Measurements from ENCODE around the gene DHRS2. TPM values are rescaled to one million over a fixed set of nuclear protein-coding genes. Genes with fewer than 3 reads are reported as not detected.

The DHRS2 gene
- polyA plus RNA-seq, 4 donors = 2.0 to 121 (median 57.1) TPM

DNA sequence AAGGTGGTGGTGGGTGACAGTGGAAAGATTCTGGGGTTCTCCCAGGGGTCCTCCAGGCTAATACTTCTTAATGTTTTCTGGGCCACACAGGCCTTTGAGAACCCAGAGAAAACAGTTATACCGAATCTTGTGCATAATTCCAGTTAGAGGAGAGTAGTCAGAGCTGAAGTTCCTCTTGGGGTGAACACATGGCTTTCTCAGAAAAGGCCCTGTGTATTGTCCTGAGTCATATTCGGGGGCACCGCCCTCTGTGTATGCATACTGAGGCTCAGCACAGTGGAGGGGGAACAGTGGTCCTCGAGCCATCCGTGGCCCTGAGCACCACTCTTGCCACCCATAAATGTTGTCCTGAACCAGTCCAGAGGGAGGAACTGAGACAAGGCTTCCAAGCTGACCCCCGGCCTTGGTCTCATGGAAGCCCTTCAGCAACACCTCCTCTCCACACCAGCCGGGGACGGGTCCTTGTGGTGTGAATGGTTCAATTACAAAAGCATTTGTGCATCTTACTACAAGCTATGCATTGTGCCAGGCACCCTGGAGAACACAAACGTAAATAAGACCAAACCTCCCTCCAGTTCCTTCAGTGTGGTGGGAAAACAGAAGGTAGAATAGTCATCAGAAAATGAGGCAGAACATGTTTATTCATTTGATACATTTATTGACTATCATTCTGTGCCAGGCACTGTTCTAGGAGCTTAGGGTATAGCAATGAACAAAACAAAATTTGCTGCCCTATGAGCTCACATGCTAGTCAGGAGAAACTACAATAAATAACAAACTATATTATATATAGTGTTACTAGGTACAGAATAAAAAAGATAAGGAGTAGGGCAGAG lies 9.9 kb downstream of the DHRS2 start:
- no peak for DNase-seq (ENCODE audit: low read depth in 4 of 4, low spot score in 3 of 4)

DNA sequence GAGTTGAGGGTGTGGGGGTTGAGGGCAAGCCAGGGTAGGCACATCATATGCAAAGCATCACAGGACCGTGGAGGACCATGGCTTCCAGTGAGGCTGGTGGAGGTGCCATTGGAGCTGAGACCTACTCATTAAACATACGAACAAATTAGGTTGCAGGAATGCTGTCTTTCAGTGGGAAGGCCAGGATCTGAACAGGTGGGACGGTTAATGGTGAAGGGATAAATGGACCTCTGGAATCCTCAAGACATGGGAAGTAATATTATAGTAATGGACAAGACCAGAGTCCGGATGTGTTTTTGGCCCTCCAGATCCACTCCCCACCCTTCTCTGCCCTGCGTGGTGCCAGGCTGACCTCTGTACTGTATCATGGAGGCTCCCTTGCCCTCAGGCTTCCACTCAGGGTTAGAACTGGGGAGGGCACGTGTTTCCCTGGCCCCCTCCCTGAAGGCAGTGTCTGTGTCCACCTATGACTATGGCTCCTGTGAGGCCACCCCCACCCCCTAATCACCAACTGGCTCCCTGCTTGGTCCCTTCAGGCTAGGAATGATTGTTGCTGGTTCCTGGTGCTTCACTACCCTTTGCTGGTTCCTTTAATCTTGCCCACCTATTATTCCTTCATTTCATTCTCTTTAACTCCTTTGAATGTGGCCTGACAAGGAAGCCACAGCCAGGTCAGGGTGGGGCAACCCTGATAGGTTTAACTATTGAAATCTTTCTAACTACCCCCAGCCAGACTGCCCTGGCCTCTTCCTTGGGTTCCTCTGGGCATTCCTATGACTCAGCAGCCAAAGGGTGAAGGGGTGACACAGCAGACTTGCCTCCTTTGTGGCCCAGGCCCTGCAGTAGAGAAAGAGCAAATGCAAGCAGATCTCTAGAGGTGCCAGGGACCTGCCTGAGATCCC lies 10.7 kb downstream of the DHRS2 start:
- DNase-seq (ENCODE audit: low read depth in 4 of 4, low spot score in 3 of 4) = no peak

DNA sequence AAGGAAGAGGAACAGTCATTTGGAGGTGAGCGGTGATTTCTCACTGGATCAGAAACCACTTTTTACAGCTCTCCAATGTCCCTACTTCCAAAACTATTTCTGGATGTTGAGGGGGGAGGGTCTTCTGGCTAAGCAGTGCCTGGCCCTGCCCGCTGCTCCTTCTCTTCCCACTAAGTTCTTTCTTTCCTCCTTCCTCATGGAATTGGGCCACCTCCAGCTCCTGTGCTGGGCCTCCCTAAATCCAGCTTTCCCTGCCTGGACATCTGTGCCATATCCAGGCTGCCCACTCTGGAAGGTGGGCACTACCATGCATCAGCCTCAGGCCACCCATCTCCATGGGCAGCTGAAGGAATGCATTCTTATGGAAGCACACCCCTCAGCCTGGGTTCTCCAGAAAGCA lies 11.5 kb downstream of the DHRS2 start:
- DNase-seq (ENCODE audit: low read depth in 4 of 4, low spot score in 3 of 4) = no peak

DNA sequence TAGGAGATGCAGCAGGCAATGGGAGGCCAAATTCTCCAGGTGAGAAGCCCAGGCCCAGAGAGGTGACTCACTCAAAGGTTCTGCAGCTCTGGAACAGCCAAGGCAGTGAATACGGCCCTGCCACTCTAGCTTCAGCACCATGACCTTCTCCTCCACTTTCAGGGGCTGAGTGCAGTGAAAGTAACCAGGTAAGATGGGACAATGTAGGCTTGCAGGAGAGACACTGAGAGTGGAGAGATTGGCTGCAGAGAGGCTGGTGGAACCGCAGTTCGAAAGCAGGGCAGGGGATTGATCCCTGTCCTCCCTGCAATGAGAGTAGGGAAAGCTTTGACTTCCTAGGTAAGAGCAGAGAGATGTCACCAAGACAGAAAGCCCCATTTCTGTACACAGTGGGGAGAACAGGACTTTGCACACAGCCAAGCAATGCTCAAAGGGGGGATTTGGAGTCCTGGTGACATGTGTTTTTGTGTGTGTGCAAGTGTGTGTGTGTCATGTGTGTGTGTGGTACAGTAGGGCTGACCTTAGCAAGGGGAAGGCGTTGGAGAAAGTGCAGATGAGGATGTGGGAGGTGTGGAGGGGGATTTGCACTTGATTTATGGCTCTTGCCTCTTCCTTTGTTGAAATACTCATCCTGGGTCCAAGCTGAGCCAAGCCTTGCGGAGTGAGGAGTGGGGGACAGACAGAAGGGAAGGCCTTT lies 12.7 kb downstream of the DHRS2 start:
- DNase-seq (ENCODE audit: low read depth in 4 of 4, low spot score in 3 of 4) = no peak

DNA sequence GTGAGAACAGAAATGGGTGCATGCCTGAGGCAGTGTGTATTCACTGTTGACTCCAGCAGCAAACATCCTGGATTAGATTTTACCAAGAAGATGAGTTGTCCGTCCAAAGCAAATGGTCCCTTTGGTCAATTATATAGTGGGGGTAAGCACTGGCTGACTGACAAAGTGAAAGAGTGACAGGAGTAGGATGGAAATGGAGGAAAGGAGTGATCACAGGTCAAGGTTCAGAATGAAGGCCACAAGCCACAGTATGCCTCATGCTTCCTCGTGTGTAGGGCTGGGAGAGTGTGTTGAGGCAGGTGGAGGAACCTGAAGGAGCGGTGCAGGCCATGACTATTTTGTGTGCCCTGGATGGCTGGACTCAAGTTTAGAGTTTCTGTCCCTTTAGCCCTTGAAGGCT lies 14.3 kb downstream of the DHRS2 start:
- DNase-seq (ENCODE audit: low read depth in 4 of 4, low spot score in 3 of 4) = no peak

DNA sequence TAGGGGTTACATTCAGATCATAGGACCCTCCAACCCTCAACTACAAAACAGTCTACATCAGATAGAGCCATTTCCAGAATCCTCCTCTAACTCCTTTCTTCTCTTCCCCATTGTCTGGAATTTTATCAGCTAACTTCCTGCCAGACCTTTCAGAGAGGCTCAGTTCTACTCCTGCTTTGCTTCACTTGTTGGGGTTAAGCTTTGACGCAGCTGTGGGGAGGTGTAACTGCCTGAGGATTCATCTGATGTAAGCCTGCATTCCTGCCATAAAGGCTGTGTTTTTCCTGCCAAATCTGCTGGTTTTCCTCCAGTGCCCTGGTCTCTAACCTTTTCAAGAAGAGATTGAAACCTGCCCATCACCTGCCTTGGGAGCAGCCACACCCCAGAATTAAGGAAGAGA lies 16.9 kb downstream of the DHRS2 start:
- DNase-seq (ENCODE audit: low read depth in 4 of 4, low spot score in 3 of 4) = no peak

DNA sequence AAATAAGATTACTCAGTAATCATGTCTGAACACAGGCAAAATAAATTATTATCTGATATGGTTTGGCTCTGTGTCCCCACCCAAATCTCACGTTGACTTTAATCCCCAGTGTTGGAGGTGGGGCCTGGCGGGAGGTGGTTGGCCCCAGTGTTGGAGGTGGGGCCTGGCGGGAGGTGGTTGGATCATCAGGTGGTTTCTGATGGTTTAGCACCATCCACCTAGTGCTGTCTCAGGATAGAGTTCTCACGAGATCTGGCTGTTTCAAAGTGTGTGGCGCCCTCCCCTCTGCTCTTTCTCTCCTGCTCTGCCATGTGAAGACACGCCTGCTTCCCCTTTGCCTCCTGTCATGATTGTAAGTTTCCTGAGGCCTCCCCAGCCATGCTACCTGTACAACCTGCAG lies 18.1 kb downstream of the DHRS2 start:
- DNase-seq (ENCODE audit: low read depth in 4 of 4, low spot score in 3 of 4) = no peak

DNA sequence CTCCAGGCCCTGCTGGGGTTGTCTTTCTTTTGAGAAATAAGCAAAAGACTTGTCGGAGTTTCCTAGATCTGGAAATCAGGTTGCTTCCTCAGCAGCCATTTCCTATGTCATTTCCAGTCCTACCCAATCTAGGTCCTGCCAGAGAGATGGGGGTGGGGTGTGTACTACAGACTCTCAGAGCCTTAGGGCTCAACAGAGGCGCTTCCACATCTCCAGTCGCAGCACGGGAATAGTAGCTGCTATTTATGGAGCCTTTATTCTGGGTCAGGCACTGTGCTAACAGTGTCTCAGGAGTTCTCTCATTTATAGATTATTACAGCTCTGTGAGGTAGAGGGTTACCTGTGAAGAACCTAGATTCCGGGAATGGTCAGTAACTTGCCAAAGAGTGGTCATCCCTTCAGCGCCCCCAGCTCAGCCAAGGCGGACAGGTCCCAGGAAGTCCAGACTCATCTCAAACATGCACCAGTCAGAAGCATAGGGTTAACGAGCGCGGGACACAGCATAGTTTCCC lies 21.9 kb downstream of the DHRS2 start:
- no peak for DNase-seq (ENCODE audit: low read depth in 4 of 4, low spot score in 3 of 4)

DNA sequence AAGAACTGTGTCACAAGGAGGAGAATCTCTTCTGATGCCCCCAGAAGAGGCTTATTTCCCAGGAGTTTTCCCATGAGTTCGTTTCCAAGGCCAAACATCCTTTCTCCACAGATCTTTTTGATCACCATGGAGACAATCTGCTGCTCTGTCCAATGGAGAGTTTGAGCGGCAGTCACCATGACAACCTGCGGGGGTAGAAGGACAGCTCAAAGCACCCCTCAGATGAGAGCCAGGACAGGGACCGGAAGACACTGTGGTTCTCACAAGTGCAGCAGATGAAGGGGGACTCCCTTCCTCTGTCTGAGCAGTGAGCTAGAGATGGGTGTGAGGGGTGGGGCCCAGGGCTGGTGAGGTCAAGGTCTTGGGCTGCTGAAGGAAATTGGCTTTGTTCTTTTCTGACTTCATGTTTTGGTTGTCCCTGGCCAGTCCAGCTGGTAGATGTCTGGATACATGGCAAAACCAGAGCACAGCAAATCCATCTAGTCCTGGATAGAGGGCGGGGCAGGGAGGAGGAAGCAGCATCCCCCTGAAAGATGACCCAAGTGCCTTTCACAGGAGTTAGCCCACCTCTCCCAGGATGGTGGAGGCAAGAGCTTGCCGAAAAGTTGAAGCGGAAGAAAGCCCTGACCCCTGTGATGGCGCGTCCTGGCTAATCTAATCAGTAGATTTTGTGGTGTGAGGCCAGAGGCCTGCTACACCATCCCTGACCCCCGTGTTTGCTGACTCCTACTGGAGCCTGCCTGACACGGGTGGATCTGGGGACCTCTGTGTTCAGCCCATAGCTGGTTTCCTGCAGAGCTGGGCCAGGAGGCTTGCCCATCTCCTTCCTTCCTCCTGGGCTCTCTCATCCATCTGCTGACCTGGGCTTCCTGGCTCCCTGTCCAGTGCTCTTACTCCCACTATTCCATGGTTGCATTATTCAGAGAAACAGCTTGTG lies 24.4 kb downstream of the DHRS2 start:
- no peak for DNase-seq (ENCODE audit: low read depth in 4 of 4, low spot score in 3 of 4)

DNA sequence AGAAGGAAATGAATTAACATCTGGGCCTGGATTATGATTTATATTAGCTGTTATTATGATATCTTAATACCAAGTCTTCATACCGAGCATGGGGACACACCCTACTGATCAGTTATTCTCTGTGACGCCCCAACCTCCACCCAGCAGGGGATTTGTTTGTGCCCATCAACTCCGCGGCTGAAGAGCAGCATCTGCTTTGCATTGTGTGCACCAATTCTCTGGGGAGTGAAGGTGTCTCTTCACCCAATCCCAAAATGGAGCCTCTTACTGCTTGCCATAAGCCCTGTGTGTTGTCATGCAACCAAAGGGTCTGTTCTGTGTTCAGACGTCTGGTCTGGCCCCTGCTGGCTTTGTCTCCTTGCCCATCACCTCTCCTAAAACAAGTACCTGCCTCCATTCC lies 25.4 kb downstream of the DHRS2 start:
- DNase-seq (ENCODE audit: low read depth in 4 of 4, low spot score in 3 of 4) = no peak

DNA sequence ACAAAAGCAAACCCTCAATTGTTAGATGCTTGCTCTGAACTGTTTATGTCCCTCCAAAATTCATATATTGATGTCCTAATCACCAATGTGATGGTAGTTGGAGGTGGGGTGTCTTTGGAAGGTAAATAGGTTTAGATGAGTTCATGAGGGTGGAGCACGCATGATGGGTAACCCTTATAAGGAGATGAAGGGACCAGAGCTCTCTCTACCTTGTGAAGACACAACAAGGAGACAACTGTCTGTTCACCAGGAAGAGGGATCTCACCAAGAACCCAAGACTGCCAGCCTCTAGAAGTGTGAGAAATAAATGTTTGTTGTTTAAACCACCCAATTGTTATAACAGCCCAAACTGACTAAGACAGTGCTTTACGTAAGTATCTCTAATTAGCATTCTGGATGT lies 27.0 kb downstream of the DHRS2 start:
- no peak for DNase-seq (ENCODE audit: low read depth in 4 of 4, low spot score in 3 of 4)

DNA sequence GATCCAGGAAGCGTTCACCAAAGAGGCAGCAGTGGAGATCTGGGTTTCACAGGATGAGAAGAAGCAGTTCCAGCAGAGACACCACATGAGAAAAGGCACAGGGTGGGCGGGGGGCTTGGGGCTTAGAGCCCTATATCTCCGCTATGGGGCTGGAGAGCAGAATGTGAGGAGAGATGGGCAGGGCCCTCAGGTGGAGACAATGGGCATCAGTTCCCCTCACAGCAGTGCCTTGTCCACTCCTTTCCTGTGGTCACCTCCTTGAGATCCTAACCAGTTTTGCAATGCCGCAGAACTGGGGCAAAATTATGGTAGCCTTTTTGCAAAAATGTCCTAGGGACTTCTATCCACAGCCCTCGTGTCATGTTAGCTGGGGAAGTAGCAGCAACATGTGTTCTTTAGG lies 27.5 kb downstream of the DHRS2 start:
- no peak for DNase-seq (ENCODE audit: low read depth in 4 of 4, low spot score in 3 of 4)

DNA sequence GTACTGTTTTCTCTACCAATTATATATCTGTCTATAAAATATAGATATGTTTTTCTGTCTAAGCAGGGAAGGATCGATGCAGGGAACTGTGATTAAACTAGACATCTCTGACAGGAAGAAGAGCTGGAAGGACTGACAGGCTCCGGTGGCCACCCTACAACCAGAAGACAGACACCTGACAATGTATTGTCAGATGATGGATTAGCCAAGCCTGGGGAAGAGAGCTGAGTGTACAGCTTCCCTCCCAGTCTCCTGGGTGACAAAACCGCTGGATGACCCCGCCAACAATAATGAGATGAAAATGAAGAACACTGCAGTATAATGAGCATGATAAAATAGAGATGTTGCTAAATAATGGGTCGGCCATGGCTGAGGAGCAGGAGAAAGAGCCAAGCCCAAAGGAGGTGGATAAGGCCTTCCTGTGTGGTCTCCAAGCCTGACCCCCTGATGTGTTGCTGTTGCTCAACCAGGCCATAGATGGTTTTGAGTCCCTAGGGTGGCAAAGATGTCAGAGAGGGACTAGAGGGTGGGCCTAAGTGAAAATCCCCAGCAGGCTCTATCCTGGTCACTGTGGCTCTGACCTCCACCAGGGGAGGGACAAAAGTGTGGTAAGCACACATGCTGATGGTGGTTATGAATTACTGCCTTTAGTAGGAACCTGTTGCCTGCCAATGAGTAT lies 28.2 kb downstream of the DHRS2 start:
- DNase-seq (ENCODE audit: low read depth in 4 of 4, low spot score in 3 of 4) = no peak

DNA sequence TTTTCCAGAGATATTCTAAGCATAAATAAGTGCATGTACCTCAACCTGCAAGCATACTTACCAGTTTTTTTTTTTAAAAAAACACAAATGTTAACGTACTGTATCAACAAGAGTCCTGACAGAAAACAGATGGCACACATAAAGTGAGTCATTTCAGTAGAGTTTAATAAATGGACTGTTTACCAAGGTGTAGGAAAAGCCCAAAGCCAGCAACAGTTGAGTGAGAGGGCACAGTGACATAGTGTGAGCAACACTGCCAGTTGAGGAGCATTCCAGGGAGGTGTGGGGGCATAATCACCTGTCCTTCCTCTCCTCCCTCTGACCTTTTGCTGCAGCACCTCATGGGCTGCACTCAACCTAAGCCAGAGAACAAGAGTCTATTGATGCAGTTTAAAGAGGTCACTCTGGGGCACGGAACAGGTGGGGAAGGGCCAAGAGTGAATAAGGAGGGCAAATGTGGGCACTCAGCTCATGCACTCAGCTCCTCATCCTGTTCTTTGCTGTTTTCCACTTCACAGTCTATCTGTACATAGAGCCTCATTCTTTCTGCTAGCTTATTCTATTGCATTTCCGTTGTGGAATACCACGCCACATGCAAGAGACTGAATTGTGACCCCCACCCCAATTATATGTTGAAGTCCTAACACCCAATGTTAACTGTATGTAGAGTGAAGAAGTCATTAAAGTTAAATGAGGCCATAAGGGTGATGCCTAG lies 29.3 kb downstream of the DHRS2 start:
- no peak for DNase-seq (ENCODE audit: low read depth in 4 of 4, low spot score in 3 of 4)

DNA sequence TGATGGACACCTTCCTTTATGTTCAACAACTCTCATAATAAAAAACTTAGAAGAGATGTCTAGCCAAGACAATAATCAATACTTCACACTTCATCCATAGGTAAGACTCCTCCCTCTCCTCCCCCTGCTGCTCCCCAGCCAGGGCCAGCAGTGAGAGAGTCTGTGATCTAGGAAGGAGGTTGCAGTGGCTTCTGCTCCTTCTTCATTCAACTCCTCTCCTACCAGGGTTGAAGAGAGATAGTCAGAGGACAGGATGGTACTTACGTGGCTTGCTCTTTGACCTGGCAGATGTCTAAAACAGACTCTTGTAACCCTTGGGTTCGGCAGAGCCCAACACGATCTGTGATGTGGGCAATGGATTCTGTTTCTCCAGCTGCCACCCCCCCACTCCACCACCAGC lies 31.0 kb downstream of the DHRS2 start:
- DNase-seq (ENCODE audit: low read depth in 4 of 4, low spot score in 3 of 4) = no peak

DNA sequence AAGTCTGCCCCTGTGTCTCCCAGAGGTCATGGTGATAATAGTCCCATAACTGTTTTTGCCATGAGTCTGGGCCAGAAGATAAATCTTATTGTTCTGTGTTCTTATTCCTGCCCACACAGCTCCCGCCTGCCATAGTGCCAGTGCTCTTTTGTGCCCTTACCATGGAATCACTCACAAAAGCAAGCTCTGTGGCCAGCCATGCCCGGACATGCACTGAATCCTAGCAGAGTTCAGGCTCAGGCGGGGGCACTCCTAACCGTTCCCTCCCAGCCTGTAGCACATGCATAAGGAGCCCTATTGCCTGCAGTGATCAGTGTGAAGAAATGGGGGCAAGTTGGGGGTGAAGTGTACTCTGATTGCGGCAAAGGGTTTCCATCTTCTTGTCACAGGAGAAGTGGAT lies 33.3 kb downstream of the DHRS2 start:
- DNase-seq (ENCODE audit: low read depth in 4 of 4, low spot score in 3 of 4) = no peak

DNA sequence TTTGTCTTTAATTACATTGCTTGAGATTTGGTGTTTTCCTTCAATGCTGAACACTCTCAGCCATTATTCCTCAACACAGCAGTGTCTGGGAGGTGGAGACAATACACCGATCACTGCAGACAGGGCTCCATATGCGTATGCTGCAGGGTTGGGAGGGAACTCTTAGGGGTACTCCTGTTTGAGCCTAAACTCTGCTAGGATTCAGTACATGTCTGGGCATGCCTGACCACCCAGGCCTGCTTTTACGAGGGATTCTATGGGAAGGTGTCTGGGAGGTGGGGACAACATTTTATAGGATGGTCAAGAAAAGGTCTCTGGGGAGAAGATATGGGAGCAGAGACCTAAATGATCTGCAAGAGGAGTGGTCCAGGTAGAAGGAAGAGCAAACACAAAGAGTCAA lies 34.3 kb downstream of the DHRS2 start:
- no peak for DNase-seq (ENCODE audit: low read depth in 4 of 4, low spot score in 3 of 4)

DNA sequence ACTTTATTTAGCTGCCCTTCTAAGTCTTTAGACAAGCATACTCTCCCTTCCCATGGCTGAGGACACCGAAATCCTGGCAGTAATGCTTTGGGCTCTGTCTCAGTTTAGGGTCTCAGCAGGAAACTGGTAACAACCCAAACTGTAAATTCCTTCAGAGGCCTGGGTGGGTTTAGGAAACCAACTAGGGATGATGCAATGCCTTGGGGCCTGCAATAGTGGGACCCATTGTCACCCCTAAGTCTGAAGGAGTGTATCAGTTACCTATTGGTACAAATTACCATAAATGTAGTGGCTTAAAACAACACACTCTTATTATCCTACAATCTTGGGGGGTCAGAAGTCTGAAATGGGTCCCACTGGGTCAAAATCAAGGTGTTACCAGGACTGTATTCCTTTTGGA lies 36.0 kb downstream of the DHRS2 start:
- no peak for DNase-seq (ENCODE audit: low read depth in 4 of 4, low spot score in 3 of 4)

DNA sequence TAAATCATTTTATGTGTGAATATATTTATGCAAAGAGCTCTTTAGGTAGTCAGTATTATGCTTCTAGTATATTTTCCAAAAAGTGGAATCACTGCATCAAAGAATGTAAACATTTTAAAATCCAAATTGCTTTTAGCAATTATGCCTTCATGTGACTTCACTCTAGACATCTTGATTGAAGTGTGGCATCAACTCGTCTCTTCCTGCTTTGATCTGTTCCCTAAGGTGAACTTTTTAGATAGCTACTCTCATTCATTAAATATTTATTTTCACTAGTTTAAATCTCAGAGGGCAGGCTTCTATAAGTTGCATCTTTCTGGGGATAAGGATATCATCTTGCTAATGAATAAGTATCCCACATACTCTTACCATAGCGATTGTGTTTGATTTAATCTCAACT lies 39.2 kb downstream of the DHRS2 start:
- no peak for DNase-seq (ENCODE audit: low read depth in 4 of 4, low spot score in 3 of 4)

Measured in left renal pelvis (tissue), 4 donors.